GM19397 (cell line): ENCODE results near the gene NCS1.

Experiments used
- ATAC-seq: cut with Tn5 transposase; IDR thresholded peaks from one replicate; pipeline ENCODE4 v1.9.1; 2021; ENCODE audit warnings: mild to moderate bottlenecking, moderate library complexity; ENCODE audit not compliant: unreplicated experiment

NCS1 gene

DNA sequence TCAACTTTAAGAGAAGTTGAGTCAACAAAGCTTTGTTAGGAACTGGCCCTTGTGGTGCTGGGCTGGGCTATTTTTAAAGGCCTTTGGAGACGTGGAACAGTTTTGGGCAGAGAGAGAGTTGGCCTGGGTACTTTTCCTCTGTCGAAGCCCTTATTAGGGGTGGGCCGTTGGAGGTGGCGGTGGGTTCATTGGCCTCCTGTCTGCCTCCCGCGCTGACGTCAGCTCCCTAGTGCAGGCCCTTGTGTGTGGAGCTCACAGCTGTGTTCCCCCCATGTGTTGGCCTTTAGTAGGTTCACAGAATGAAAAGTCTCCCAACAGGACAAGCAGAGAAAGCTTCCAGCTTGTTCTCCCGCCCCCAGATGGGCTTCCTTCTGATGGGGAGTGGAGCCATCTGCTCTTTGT lies 2.7 kb downstream of the NCS1 start:
- no peak for ATAC-seq

DNA sequence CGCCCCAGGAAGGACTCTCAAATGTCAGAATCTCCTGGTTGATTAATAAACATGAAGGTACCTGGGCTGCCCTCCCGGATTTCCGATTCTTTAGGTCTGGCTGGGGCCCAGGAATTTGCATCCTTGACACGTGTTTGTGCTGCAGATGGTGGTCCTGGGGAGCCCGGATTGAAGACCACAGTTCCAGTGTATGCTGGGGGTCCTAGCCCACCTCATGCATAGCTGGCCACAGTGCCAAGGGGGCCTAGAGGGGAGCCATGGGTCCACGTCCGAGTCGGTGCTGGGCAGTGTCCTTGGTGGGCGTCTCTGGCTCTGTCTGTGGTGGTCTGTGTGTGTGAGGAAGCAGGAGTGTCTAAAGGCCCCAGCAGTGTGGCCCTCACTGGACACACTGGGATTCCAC lies 3.2 kb downstream of the NCS1 start:
- no peak for ATAC-seq

DNA sequence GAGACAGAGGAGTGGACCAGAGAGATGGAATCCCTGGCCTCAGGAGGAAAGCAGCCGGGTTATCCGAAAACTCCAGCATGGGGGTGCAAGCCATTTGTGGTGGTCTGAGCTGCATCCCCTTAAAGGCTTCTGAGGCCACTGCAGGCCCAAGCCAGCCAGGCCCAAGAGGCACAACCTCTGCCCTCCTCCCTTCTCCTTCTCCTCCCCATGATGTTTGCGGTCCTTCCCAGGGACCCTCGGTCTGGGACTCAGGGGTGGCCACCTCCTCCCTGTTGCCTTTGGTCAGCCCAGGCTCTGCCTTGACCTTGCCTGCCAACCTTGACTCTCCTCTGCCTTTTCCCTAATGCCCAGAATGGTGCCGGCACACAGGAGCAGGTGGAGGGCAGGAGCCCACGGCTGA lies 4.6 kb downstream of the NCS1 start:
- no peak for ATAC-seq

DNA sequence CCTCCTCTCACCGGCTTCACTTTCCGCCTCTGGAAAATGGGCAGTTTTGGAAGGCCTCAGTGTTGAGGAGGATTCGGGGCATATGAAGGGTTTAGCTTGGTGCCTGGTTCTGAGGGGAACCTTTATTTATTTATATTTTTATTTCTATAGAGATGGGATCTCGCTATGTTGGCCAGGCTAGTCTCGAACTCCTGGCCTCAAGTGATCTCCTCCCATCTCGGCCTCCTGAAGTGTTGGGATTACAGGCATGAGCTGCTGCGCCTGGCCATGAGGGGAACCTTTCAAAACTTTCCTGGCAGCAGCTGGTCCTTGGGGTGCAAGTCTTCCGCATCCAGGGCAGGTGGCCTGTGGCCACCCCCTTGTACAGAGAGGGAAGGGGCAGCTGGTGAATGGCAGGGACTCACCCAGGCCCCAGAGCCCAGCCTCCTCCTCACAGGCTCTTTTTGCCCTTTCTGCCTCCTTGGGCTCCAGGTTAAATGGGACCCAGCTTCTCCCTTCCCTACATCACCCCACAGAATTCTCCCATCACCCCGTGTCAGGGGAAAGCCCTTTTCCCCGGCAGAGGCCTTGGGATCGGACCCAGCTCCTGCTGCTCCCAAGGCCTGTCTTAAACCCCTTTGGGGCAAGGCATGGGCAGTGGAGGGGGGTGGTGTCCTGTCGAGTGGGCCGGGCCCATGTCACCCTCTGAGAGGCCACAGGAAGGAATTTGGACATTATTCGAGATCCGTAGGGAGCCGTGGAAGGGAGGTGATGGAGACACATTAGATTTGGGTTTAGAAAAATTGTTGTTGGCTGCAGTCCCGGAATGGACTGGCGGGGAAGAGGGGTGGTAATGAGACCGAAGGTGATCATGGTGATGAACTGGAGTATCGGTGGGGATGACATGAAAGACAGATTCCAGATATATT lies 5.9 kb downstream of the NCS1 start:
- no peak for ATAC-seq

DNA sequence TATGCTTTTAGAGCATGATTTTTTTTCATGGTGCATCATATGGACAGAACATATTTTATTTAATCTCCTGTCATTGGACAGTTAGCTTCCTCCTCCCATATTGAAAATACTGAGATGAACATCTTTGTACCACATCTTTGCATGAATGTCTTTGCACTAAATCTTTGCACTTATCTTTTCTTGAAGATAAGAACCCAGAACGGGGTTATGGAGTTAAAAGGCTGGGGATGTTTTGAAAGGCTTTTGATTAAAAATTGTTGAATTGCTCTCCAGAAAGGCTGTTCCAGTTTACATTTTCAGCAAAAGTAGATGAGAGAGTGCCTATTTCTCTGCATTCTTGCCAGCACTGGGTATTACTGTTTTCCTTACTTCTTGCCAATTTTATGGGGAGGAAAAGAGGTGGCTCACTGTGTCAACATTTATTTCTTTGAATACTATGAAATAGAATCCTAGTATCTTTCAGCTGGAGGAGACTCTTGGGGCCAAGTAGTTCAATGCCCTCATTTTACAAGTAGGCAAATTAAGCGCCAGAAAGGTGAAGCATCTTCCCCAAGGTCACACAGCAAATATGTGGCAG lies 7.2 kb downstream of the NCS1 start:
- no peak for ATAC-seq

DNA sequence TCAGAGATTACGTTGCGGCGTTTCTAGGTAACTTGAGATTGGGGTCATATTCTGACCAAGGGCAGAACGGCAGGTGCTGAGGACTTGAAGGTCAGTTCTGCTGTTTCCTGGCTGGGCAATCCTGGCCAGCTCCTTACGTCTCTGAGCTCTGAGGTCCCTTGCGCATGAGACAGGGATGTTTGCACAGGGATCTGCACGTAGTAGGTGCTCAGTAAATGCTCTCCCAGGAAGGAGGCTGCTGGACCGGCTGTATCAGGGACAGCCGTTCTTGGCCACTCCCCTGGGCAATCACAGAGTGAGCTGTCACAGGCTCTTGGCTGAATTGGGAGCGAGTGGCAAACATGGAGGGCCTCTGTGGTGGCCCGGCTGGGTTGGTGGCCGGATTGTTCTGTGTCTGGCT lies 8.3 kb downstream of the NCS1 start:
- ATAC-seq = no peak

DNA sequence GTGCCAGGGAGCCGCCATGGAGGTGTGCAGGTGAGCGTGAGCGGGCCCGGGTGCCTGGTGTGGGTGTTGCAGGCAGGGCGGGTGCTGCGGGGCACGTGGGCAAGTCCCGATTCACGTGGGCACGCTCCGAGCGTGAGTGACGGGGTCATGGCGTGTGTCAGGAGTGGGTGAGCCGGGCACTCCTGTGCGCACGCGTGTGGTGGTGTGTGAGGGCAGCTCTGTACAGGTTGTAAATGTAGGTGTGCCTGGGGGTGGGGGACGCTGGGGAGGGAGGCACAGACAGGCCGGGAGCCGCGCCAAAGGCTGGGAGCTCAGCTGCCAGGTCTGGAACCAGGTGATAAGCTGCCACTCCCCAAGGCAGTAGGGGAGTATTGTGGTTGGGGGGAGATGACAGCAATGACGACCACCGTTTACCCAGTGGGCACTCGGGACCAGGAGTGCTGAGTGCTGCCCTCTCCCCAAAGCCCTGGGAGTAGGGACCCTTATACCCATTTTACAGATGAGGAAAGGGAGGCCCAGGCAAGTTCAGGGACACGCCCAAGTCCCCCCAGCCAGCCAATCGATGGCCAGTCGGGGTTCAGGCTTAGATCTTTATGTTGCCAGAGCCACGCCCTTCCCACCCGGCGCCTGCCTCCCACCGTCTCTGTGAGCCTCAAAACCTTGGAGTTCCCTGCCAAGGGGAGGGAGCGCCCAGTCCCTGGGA lies 9.6 kb downstream of the NCS1 start:
- no peak for ATAC-seq

DNA sequence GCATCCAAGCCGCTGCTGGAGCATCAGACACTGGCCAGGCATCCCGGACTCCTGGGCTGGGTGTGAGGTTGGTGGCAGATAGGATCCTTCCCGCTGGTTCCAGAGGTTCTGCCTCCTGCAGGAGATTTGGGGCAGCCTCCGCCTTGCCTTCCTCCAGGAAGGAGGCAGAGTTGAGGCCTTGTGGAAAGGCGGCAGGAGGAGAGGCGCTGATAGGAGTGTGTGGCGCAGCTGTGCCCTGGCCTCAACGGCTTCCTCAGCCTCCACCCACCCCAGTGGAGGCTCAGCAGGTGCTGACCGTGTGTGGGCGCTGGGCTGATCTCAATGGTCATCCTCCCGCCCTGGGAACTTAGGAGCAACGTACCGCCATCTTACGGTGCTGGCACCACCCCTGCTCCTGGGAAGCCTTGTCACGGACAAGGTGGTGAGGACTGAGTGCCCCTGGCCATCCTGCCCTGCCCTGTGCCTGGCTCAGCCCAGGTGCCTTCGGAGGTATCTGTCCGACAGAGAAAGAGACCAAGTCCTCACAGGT lies 10.2 kb downstream of the NCS1 start:
- no peak for ATAC-seq

DNA sequence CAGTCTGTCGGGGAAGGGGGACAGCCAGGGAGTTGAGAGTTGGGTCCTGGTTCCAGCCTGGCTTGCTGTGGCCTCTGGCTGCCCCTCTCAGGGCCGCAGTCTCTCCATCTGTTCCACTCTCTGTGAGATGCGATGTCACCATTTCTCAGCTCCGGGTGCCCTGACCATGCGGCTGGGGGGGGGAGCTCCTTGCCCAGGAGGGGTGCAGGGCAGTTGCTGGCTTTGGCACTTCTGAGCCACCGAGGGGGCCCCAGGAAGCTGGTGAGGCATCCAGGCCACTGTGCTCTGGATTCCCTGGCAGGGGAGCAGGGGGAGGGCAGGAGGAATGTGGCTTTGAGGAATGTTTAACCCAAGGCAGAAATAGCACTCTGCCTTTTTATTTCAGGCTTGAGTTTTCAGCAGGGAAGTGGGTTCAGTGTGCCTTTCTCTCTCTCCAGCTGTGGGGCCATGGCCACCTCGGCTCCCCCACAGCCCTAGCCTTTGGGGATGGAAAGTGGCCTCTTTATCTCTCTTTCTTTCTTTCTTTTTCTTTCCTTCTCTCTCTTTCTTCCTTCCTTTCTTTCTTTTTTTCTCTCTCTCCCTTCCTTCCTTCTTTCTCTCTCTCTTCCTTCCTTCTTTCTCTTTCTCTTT lies 11.0 kb downstream of the NCS1 start:
- no peak for ATAC-seq

DNA sequence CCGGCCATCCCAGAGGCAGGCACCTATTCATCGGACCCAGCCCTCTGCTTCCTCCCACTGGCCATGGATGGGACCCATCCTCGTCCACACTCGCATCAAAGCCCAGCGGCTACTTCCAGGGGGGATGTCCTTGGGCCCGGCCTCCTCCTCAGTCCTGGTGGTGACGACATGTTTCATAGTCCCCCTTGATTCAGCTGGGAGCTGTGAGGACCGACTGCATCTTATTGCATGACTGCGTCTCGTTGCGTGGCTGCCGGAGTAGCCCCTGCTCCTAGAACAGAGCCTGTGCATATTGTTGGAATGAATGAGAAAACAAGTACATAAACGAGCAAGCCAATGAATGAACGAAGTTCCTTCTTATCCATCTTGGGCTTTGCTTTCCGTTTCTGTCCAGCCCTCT lies 12.8 kb downstream of the NCS1 start:
- no peak for ATAC-seq

DNA sequence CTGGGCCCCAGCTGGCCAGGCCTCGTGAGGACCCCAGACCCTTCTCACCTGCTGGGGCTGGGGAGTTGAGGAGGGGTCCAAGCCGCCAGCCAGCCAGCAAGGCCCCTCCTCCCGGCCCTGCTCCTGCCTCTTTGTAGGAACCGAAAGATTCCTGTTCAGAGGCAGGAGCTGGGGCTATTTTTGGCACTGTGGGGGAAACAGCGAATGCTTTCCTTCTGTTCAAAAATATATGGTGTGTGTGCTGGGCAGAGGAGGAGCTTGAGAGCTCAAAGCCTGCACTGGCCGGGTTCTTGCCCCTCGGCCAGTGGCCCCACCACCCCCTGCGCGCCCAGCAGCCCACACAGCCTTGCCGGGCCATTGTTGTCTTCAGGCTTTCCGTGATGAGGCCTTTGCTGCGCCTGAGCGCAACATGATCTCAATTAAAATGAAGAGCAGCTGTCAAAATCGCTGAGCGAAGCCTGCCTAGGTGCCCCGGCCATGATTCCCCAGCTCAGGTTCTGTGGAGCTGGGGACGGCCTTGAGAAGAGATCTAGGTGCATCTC lies 13.4 kb downstream of the NCS1 start:
- no peak for ATAC-seq

DNA sequence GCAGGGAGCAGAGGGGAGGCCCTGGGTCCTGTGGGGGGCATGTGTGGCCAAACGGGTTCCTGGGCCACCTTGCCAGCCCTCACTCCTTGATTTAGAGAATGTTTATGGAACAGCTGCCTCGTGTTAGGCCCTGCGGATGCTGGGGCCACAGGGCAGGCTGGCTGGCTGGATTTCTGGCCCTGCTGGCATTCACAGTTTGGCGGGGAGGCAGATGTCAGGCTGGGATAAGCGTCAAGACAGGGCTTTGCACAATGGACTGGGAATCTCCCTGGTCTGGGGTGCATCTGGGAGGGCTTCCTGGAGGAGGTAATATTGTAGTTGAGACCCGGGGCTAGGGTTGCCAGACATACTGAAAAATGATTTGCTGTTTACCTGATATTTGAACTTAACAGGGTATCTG lies 13.8 kb downstream of the NCS1 start:
- no peak for ATAC-seq

DNA sequence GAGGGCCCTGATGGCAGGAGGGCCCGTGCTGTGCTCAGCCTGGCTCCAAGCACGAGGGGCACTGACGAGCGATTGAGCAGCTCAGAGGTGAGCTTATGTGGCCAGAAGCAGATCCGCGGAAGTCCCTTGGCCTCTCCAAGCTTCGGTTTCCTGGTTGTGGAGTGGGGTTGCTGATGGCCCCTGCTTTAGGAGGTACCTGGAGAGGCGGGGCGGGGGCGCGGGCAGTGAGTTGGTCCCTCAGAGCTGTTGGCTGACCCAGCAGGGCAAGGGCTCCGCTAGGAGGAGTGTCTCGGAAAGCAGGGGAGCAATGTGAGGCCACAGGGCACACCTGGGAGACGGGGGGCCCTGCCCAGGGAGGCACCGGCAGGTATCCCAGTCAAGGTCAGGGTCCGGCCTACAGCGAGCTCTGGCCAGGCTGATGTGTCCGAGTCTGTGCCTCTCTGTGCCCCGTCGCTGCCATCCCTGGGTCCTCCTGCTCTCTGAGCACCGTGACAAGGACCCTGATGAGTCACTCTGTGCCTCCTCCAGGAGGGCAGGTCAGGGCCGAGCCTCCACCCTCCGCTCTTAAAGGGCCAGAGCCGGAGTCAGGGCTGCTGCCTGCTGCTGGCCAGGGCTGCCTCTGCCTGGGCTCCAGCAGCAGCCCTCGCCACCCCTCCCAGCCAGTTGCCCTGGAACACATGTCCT lies 14.8 kb downstream of the NCS1 start:
- no peak for ATAC-seq

DNA sequence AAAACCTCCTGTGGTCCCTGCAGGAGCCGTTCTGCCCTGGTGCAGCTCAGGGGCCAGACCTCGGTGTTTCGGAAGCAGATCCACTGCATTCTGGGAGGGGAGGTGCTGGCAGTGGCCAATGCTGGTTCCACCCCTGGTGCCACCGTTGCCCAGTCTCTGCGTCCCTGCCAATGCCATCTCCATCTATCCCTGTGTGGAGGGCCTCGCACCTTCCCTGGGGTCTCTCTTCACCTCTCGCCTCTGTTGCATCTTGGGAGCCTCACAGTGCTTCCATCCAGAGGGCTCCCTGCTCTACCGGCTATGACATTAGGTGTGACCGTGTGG lies 15.3 kb downstream of the NCS1 start:
- no peak for ATAC-seq

DNA sequence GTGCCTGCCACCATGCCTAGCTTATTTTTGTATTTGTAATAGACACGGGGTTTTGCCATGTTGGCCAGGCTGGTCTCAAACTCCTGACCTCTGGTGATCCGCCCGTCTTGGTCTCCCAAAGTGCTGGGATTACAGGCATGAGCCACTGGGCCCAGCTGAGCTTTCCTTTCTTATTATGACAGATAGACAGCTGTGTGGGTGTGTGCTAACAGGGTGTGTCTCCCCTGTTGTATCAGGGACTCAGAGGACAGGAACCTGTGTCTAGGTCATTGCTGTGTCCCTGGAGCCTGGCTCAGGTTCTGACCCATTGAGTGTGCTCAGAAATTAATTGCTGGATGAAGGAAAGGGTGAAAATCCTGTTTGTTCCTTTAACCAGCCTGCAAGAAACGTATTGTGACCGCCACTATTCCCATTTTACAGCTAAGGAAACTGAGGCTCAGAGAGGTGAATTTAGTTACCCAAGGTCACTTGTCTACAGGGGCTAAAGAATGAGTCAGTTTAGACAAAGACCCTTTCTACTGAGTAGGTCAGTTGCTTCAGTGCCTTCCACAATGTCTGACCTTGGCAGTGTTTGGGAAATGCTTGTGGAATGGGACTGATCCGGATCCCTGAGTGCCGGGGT lies 16.8 kb downstream of the NCS1 start:
- ATAC-seq = no peak

DNA sequence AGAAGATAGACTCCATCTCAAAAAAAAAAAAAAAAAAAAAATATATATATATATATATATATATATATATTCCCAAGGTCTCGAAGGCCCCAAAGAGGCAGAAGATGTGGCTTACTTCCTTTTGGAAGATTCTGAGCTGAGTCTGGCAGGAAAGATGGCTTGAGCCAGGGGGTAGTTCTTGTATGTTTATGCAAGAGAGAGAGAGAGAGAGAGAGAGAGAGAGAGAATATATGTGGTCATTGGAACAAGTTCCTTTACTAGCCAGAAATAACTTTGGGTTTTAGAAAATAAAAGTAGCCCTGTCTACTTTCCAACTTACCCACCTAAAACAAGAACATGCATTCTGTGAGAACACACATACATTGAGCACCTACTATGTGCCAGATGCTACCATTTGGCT lies 17.6 kb downstream of the NCS1 start:
- no peak for ATAC-seq

DNA sequence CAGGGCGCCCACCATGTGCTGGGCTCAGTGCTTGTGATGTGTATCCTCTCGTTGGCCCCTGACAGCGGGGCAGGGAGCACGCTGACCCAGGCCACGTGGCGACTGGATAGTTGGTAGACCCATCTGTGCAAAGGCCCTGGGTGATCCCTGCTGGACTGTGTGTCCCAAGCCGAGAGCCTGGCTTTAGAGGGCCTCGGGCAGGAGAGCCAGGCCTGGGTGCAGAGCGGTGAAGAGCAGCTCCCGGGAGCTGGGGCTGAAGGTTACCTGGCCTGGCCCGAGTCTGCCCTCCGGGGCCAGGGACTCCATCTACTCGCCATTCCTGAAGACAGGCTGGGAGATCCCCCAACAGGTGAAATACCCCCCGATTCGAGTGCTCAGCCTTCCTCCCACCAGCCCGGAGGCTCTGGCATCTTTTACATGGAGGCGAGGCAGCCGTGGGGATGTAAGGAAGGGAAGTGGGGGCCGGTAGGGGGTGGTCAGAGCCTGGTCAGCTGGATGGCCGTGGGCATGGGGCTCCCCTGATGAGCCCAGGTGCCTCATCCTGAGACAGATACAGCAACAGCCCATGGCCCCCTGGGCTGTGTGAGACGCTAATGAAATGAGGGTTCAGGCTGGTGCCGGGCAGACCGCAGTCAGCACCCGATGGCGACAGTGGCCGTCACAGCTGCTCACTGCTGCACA lies 19.0 kb downstream of the NCS1 start:
- ATAC-seq = no peak

DNA sequence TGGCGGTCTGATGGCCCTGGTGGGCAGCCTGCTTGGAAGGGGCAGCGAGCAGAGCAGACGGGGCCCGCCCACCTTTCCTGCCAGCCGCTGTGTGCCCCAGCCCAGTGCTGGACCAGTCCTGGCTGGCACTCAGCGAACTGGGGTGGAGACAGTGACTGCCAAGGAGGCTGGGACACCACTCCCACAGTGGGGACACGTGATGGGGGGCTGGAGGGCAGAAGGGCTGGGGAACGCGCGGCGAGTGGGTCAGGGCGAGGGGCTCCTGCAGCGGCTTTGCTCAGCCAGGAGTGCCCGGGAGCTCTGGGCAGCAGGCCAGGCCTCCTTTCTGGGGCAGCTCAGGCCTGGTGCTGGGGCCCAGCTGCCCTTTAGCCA lies 19.5 kb downstream of the NCS1 start:
- no peak for ATAC-seq

DNA sequence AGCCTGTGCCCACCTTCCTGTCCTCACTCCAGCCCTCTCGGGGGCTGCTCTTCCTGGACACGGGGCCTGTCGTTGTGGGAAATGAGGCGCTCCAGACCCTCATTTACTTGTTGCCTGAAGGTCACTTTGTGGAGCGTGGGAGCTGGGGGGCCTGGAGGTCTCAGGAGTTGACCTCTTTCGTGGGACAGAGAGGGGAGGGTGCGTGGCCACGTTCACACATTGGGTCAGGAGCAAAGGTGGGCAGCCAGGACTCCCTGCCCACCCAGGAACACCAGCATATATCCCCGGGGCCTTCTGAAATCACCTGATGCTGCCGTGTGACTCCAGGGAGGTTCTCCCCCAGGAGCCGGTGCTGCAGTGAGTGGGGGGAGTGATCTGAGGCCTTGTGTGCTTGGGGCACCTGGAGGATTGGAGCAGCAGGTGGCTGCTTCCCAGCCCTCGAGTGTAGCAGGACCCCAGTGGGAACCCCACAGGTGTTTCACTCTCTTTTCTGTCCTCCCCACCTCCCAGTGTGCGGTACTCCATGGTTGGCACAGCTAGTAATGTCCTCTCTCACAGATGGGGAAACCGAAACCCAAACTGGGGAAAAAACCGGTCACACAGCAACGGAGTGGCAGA lies 20.3 kb downstream of the NCS1 start:
- no peak for ATAC-seq
